ENCODE data around the gene MAP3K14.

MAP3K14 gene

DNA sequence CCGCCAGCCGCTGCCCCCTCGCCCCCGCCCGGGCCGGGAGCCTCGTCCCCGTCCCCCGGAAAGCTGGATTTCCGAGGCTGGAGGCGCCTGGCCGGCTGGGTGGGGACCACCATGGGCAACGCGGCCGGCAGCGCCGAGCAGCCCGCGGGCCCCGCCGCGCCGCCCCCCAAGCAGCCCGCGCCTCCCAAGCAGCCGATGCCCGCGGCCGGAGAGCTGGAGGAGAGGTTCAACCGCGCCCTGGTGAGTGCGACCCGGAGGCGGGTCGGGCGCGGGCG, 94.9 kb downstream of the MAP3K14 start:
- peak; percentile 48 for DNase-seq
- H3K9me3 Mint-ChIP-seq, result no peaks in the 10 kb centered on the region
- TF ChIP-seq, protein P1, sequence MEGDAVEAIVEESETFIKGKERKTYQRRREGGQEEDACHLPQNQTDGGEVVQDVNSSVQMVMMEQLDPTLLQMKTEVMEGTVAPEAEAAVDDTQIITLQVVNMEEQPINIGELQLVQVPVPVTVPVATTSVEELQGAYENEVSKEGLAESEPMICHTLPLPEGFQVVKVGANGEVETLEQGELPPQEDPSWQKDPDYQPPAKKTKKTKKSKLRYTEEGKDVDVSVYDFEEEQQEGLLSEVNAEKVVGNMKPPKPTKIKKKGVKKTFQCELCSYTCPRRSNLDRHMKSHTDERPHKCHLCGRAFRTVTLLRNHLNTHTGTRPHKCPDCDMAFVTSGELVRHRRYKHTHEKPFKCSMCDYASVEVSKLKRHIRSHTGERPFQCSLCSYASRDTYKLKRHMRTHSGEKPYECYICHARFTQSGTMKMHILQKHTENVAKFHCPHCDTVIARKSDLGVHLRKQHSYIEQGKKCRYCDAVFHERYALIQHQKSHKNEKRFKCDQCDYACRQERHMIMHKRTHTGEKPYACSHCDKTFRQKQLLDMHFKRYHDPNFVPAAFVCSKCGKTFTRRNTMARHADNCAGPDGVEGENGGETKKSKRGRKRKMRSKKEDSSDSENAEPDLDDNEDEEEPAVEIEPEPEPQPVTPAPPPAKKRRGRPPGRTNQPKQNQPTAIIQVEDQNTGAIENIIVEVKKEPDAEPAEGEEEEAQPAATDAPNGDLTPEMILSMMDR (IDR thresholded peaks at IDR 0.05), result no peak

DNA sequence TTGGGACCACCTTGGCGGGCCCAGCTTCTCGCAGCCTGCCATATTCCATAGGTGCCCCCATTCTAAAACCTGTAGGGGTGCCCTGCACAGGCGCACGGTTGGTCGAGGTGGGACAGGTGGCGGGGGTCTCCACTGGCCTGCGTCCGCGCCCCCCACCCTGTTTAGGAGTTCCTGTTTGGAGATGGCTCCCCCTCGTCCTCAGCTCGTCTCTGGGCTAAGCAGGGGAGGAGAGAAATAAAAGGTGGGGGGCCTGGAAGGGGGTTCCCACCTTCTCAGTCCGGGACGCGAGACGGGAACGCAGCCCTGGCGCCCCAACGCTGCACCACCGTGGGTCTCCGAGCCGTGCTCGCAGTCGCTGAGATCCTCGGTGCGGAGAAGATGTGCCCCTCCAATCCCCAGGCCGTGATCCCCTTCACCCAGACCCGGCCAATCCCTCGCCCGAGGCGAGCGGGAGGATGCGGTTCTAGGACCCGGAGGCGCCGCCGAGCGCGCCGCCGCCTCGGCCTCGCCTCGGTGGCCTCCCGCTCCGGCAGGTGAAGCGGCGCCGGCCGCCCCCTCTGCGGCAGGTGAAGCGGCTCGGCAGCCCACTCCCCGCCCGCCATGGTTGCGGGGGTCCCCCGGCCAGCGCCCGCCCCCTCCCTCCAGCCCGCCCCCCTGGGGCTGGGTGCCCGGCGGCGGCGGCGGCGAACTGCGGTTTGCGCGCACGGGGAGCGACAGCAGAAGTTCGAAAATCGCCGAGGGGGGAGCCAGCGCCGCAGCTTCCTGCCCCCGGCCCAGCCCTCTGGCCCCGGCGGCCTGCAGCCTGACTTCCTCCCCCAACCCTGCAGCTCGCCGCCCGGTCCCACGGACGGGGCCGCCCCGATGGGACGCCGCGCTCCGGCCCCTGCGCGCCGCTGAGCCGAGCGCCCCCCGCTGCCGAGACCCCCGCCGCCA, 95.5 kb downstream of the MAP3K14 start, which contains the start of gene FMNL1:
FMNL1 (plus strand) TSS at position 805 of the 933 bp plus-strand sequence. CDS start 240 bp downstream, outside the sequence.
- Mint-ChIP-seq H3K36me3 (ENCODE audit: low read depth) (no peaks in the 10 kb centered on the region), H3K27ac (no peak within 1 kb of the TSS), H3K4me1 (no peaks in the 10 kb centered on the region), H3K9me3 (no peaks in the 10 kb centered on the region), H3K4me3 (peak within 1 kb of the TSS; percentile 80), H3K27me3 (ENCODE audit: low read depth, poor library complexity) (peaks cover 78% of the 10 kb centered on the region)
- TF ChIP-seq, protein P1 (IDR thresholded peaks at IDR 0.05), result no peak
- DNase-seq, result peak; percentile 56

More for the DNA sequence above, 94.9 kb downstream of the MAP3K14 start:
- Mint-ChIP-seq H3K27me3 (ENCODE audit: low read depth, poor library complexity) (peaks cover 80% of the 10 kb centered on the region), H3K27ac (no peak overlapping the region), H3K4me1 (peaks cover 4% of the 10 kb centered on the region), H3K4me3 (no peak overlapping the region), H3K36me3 (ENCODE audit: low read depth) (no peaks in the 10 kb centered on the region)

DNA sequence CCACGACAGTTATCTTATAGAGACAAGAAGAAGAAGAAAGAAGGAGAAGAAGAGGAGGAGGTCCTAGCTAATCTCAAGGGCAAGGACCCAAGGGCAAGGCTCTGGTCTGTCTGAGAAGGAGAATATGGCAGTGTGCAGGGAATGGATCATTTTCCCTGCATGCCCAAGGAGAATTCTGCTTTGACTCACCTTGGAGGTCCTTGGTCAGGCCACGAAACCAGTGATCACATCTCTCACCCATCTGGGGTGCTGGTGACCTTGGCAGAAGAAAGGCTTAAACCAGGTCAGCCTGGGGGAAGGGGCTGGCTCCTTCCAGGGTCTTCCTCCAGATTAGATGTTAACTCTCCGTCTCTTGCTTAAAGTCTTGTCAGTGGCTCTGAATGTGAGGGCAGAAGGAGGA, 96.7 kb downstream of the MAP3K14 start:
- TF ChIP-seq, protein P1 (IDR thresholded peaks at IDR 0.05), result no peak
- Mint-ChIP-seq H3K27me3 (ENCODE audit: low read depth, poor library complexity) (peaks cover 73% of the 10 kb centered on the region), H3K4me3 (peak overlapping the region; percentile 56), H3K9me3 (no peaks in the 10 kb centered on the region), H3K27ac (no peak overlapping the region), H3K36me3 (ENCODE audit: low read depth) (no peaks in the 10 kb centered on the region), H3K4me1 (no peaks in the 10 kb centered on the region)
- no peak for DNase-seq

DNA sequence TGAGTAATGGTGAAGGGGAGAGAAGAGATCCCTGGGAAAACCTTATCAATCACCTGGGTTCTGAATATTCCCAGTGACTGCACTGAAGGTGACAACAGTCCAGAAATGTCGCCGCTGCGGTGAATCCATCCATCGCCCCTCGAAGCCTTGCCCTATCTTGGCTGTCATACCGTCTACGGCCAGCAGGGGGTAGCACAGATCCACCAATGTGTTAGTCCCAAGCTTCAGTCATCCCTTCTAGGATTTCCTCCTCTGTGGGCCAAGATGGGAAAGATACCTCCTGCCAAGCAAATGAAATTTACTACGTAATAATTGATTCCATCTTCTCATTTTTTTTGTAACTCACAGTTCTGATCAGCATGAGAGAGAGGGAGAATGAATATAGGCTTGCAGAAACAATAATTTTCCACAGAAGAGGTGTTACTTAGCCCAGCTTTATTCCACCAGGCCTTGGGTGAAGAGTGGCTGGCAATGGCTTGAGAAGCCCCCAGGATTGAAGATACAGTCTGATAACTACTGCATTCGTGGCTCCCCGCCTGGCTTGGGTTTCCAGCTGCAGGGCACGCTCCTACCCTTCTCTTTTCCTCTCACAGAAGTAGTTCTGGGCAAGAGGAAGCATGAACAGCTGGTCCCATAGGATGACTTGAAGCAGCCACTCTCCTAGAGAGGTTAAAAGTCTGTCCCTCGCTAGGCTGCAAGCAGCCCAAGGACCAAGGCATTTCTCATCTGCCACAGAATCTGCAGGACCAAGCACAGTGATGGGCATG, 97.7 kb downstream of the MAP3K14 start:
- Mint-ChIP-seq H3K4me3 (peak overlapping the region; percentile 47), H3K27me3 (ENCODE audit: low read depth, poor library complexity) (peaks cover 73% of the 10 kb centered on the region), H3K4me1 (no peaks in the 10 kb centered on the region), H3K36me3 (ENCODE audit: low read depth) (no peaks in the 10 kb centered on the region), H3K9me3 (no peaks in the 10 kb centered on the region), H3K27ac (no peak overlapping the region)
- TF ChIP-seq, protein P1 (IDR thresholded peaks at IDR 0.05), result peak; percentile 94
- peak; percentile 96 for DNase-seq
